Aorta (tissue), 5 donors: ENCODE data around the gene COL26A1. TPM values are rescaled to one million over a fixed set of nuclear protein-coding genes. Genes with fewer than 3 reads are reported as not detected.
"Not testable (repeated sequence)": the region's sequence is repeated elsewhere in the genome, so short reads cannot be mapped to it uniquely, and the experiment has no call there.

Source experiments
- ATAC-seq: fragments of 200-7000 bp; cut with Tn5 transposase; one replicate; pipeline ENCODE4 v1.9.1; 2022; ENCODE audit warnings: moderate library complexity; ENCODE audit not compliant: low FRiP score
- DNase-seq, 2 donors: peaks; one replicate each; pipeline ENCODE4 v3.0.0-alpha.2; 2020
- H3K27ac ChIP-seq, 2 donors: one replicate each; pipeline ENCODE4 v1.5.1; 2013; ENCODE audit warnings: low read length in 2 of 2, mild to moderate bottlenecking in 2 of 2, moderate library complexity in 2 of 2, control low read depth in 1 of 2, inconsistent platforms in 1 of 2, low read depth in 1 of 2
- H3K27me3 ChIP-seq, 2 donors: one replicate each; pipeline ENCODE4 v1.6.1; 2013; ENCODE audit warnings: control low read depth in 1 of 2, low read length in 1 of 2, mild to moderate bottlenecking in 1 of 2, moderate library complexity in 1 of 2; ENCODE audit not compliant: insufficient read depth in 2 of 2, control insufficient read depth in 1 of 2
- H3K36me3 ChIP-seq, 2 donors: one replicate each; pipeline ENCODE4 v1.6.1; 2013; ENCODE audit warnings: control low read depth in 1 of 2, low read length in 1 of 2, mild to moderate bottlenecking in 1 of 2; ENCODE audit not compliant: insufficient read depth in 2 of 2, control insufficient read depth in 1 of 2
- H3K4me1 ChIP-seq, 2 donors: one replicate each; pipeline ENCODE4 v1.6.1; 2013; ENCODE audit warnings: low read length in 2 of 2, control low read depth in 1 of 2, mild to moderate bottlenecking in 1 of 2, moderate library complexity in 1 of 2; ENCODE audit not compliant: insufficient read depth in 2 of 2, control insufficient read depth in 1 of 2
- H3K4me3 ChIP-seq, 2 donors: one replicate each; pipeline ENCODE4 v1.5.1; 2013; ENCODE audit warnings: low read length in 2 of 2, control low read depth in 1 of 2, mild to moderate bottlenecking in 1 of 2
- H3K9me3 ChIP-seq: one replicate; pipeline ENCODE4 v1.6.1; 2013; ENCODE audit warnings: mild to moderate bottlenecking, low read length; ENCODE audit not compliant: control insufficient read depth
- WGBS, 2 donors: extraction: QIAGEN DNeasy Blood & Tissue Kit; methylation state at CpG; one replicate each; pipeline ENCODE4 v1.1.7; 2013; 5-methylcytosine and 5-hydroxymethylcytosine counted together
- intact Hi-C, 2 donors: fragments of 100-400 bp; cut with DNase I; formaldehyde crosslinking; loops; one replicate each; pipeline versions ENCODE4 v1.14.2 to v1.15.0; 2022
- polyA plus RNA-seq, 2 donors: library from polyadenylated mRNA; stranded (reverse); fragments of 200-250 nt; gene quantifications; one replicate each; pipeline ENCODE4 v1.2.3, GENCODE V29; 2013
- total RNA-seq, 2 donors: library from RNA; stranded (reverse); fragmentation: NEBNext Ultra II Directional; extraction: Animal tissue kit (Norgen Biotek cat#: 25700); gene quantifications; one replicate each; pipeline ENCODE4 v1.2.1, GENCODE V29; 2021
- donor health status: healthy with polysubstance abuse.
- donor health status: Bipolar disorder and iron deficiency.
- donor health status: DM: no; HTN: no; CAD: no.
- donor health status: DM: no; HTN: no; CAD: no.
- donor health status: DM: yes; HTN: yes; CAD: no.

COL26A1 gene
- total and polyA plus RNA-seq, 4 donors: not detected

DNA sequence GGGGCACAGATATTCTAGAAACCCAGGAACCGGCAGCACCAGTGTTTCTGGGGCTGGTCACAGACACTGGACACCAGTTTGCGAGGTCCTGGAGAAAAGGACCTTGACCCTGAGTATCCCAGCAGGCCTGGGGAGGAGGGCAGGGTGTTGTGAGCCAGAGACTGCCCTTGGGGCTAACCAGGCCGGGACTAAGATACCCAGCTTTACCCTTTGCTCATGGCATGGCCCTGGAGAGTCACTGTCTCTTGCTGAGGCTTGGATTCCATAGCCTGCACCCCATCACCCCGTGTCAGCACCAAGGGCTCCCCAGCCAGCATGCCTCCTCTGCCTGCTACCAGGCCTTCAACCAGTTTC, 124.4 kb downstream of the COL26A1 start:
- Histone ChIP-seq H3K4me3 (no peak overlapping the region), H3K4me1 (no peaks in the 10 kb centered on the region), H3K27me3 (no peaks in the 10 kb centered on the region), H3K36me3 (no peaks in the 10 kb centered on the region), H3K27ac (no peak overlapping the region), H3K9me3 (no peaks in the 10 kb centered on the region)
- ATAC-seq (no peak), DNase-seq (no peak)
- 75 to 83% methylated on average over 4 of the region's 4 CpGs for WGBS, 2 donors
- intact Hi-C loops: no loop called here

DNA sequence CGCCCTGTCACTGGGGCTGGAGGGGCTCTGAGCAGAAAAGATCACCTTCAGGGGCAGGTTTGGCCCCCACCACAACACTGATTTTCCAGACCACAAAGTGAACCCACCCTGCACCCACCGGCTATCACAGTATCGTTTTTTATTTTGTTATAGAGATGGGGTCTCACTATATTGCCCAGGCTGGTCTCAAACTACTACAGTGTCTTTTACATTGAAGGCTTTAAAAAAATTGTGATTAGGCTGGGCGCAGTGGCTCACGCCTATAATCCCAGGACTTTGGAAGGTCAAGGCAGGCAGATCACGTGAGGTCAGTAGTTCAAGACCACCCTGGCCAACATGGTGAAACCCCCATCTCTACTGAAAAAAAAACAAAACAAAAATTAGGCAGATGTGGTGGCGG, 125.1 kb downstream of the COL26A1 start:
- Histone ChIP-seq H3K27me3 (no peaks in the 10 kb centered on the region), H3K9me3 (no peaks in the 10 kb centered on the region), H3K27ac (no peak overlapping the region), H3K4me1 (no peaks in the 10 kb centered on the region), H3K36me3 (no peaks in the 10 kb centered on the region), H3K4me3 (no peak overlapping the region)
- intact Hi-C loops: no loop called here
- WGBS, 2 donors: 94 to 95% methylated on average over 7 of the region's 7 CpGs
- DNase-seq (no peak), ATAC-seq (no peak)

DNA sequence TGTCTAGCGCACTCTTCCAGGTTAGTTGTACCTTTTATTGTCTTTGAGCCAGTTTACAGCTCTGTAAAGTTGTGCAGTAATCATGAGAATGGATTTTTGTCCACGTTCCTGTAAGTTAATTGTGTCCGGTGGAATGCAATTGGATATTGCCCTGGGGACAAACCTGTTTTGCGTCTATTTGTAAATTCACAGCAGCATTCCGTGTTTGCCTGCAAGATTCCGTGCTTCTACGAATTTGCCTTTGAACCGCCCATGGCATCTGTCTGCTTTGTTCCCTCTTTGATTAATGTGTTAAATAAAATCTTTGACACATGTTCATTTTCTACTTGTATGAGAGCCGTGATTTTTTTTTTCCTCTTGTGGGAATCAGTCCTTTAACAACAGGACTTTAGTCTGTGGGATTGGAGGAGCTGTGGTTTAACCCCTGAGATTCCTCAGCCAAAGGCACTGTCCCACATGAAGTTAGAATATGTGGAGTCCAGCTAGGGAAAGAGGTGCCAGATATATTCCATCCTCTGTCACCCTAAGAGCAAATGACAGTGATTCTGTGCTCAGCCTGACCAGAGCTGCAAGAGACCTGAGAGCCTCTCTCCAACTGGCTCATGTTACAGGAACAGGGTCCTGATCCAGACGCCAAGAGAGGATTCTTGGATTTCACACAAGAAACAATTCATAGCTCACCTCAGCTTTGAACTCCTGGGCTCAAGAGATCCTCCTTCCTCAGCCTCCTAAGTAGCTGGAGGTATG, 126.3 kb downstream of the COL26A1 start:
- Histone ChIP-seq H3K27ac (no peak overlapping the region), H3K4me3 (no peak overlapping the region), H3K4me1 (no peaks in the 10 kb centered on the region), H3K27me3 (no peaks in the 10 kb centered on the region), H3K9me3 (no peaks in the 10 kb centered on the region), H3K36me3 (no peaks in the 10 kb centered on the region)
- 23 to 24% methylated on average over 10 of the region's 10 CpGs for WGBS, 2 donors
- intact Hi-C loops: no loop called here
- no peak for DNase-seq
- ATAC-seq: no peak

DNA sequence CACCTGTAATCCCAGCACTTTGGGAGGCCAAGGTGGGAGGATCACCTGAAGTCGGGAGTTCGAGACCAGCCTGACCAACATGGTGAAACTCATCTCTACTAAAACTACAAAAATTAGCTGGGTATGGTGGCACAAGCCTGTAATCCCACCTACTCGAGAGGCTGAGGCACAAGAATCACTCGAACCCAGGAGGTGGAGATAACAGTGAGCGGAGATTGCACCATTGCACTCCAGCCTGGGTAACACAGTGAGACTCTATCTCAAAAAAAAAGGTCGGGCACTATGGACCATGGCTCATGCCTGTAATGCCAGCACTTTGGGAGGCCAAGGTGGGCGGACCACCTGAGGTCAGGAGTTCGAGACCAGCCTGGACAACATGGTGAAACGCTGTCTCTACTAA, 127.8 kb downstream of the COL26A1 start:
- H3K27me3 ChIP-seq, DNase-seq, H3K9me3 ChIP-seq, intact Hi-C loops, H3K36me3 ChIP-seq, H3K4me3 ChIP-seq, ATAC-seq, H3K27ac ChIP-seq, H3K4me1 ChIP-seq: not testable (repeated sequence)
- WGBS, 2 donors: 90% methylated on average over 9 of the region's 9 CpGs

DNA sequence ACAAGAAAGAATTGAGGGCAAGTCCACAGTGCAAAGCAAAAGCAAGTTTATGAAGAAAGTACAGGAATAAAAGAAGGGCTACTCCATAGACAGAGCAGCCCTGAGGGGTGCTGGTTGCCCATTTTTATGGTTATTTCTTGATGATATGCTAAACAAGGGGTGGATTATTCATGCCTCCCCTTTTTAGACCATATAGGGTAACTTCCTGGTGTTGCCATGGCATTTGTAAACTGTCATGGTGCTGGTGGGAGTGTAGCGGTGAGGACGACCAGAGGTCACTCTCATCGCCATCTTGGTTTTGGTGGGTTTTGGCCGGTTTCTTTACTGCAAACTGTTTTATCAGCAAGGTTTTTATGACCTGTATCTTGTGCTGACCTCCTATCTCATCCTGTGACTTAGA, 128.8 kb downstream of the COL26A1 start:
- H3K36me3 ChIP-seq, H3K27ac ChIP-seq, H3K27me3 ChIP-seq, H3K9me3 ChIP-seq, intact Hi-C loops, DNase-seq, ATAC-seq, H3K4me1 ChIP-seq, H3K4me3 ChIP-seq: not testable (repeated sequence)
- 91 to 93% methylated on average over 4 of the region's 4 CpGs for WGBS, 2 donors

DNA sequence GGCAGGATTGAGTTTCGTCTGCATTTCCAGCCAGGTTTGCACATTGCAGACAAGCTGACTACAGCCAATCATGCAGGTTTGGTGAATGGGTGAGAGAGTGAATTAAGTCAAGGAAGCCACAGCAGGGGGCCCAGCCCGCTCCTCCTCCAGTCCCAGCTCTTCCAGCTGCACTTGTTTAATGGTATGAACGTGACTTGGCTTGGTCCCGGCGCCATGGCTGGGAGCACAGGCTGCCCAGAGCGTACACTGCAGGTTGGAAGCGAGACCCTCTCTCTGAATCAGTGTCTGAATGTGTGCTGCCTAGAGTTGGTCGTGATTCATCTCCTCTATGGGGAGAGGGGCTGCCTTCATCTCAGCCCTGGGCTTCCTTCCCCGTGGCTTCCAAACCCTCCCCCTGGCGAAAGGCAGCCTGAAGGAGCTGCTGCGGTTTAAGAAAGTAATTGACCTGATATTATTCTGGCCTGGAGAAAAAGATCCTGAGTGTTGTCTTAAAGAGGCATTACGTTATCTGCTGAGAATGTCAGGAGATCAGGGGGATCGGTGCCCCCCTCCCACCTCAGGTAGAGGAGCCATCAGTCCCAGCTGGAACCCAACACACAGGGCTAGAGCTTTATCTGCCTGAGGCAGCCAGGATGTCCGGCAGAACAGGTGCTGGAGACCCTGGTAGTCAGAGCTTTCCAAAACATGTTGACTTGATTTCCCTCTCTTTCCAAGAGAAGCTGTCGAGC, 132.1 kb downstream of the COL26A1 start:
- peak in 1 of 2 donors; percentile 4 for DNase-seq
- intact Hi-C loops: no loop called here
- ATAC-seq: no peak
- WGBS, 2 donors: 56 to 68% methylated on average over 15 of the region's 15 CpGs
- H3K27me3 ChIP-seq: no peaks in the 10 kb centered on the region
- no peak overlapping the region for H3K4me3 ChIP-seq
- no peaks in the 10 kb centered on the region for H3K9me3 ChIP-seq
- no peaks in the 10 kb centered on the region for H3K4me1 ChIP-seq
- H3K36me3 ChIP-seq: no peaks in the 10 kb centered on the region
- no peak overlapping the region for H3K27ac ChIP-seq

DNA sequence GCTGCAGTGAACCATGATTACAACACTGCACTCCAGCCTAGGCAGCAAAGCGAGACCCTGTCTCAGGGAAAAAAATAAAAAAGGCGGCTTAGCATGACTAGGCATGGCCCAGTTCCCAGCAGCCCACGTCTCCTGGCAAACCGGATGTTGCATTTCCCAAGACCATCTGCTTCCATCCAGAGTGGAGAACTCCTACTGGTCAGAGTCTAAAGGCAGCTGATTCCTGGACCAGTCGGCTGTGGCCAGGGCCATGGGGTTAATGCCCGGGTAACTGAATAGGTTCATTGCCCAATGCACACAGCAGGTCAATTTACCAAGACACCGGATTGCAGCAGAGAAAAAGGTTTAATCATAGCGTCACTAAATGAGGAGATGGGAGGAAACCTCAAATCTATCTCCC, 133.3 kb downstream of the COL26A1 start:
- no peak for ATAC-seq
- no peak overlapping the region for H3K27ac ChIP-seq
- intact Hi-C loops: no loop called here
- no peaks in the 10 kb centered on the region for H3K36me3 ChIP-seq
- DNase-seq: peak in 1 of 2 donors; percentile 32
- H3K9me3 ChIP-seq: no peaks in the 10 kb centered on the region
- no peaks in the 10 kb centered on the region for H3K27me3 ChIP-seq
- H3K4me3 ChIP-seq: no peak overlapping the region
- H3K4me1 ChIP-seq: no peaks in the 10 kb centered on the region
- 69 to 73% methylated on average over 8 of the region's 8 CpGs for WGBS, 2 donors

DNA sequence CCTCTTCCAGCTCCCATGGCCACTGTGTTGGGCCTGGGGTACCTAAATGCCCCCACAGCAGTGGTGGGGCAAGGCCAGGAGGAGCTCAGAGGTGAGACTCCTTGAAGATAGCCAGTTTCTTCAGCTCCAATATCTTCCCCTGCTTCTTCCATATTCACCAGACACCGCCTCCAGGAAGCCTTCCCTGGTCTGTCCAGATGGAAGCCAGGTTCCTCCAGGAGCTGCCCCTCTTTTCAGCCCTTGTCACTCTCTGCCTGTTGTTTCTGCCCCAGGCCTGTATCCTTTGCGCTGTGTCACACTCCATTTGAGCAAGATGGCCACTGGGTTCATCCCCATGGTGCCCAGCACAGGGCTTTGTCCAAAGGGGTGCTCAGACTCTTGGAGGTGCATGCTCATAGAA, 138.7 kb downstream of the COL26A1 start:
- Histone ChIP-seq H3K9me3 (no peaks in the 10 kb centered on the region), H3K4me1 (no peaks in the 10 kb centered on the region), H3K27ac (no peak overlapping the region), H3K36me3 (no peaks in the 10 kb centered on the region), H3K27me3 (no peaks in the 10 kb centered on the region), H3K4me3 (no peak overlapping the region)
- intact Hi-C loops: no loop called here
- ATAC-seq: no peak
- WGBS, 2 donors: 97 to 100% methylated on average over 2 of the region's 2 CpGs
- peak; percentile 17 to 31 for DNase-seq

DNA sequence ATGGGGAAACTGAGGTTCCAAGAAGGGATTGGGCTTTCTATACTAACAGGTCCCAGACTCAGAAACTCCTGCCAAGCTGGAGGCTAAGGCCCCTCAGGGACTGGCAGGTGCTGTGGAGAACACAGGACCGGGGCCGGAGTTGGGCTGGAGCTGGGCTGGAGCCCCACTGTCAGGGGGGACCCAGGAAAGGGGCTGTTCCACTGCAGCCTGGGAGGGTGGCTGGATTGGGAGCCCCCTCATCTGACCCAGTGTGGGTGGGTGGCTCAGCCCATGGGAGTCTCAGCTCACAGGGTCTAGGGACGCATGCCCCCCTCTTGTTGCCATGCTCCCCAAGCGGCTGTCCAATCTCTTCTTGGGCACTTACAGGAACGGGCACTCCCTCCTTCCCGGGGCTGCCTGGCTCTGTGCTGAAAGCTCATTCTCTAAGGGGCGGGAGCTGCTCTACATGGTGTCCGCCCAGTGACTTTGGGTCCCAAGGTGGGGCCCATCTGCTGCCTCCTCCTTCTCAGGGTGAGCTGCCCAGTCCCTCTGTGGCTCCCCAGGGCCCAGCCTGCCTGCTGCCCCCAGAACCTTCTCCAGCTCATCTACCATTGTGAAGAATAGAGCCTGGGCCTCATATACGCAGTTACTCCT, 139.9 kb downstream of the COL26A1 start:
- intact Hi-C loops: no loop called here
- ATAC-seq (no peak), DNase-seq (peak; percentile 22 to 53)
- H3K36me3 ChIP-seq: no peaks in the 10 kb centered on the region
- H3K4me3 ChIP-seq: no peak overlapping the region
- no peaks in the 10 kb centered on the region for H3K4me1 ChIP-seq
- no peak overlapping the region for H3K27ac ChIP-seq
- 89 to 98% methylated on average over 9 of the region's 9 CpGs for WGBS, 2 donors
- no peaks in the 10 kb centered on the region for H3K27me3 ChIP-seq
- H3K9me3 ChIP-seq: no peaks in the 10 kb centered on the region
